MV-4-11 (cell line): Measurements from ENCODE around the gene TOMM7.
"Not testable (repeated sequence)": the region's sequence is repeated elsewhere in the genome, so short reads cannot be mapped to it uniquely, and the experiment has no call there.

Experiments
- DNase-seq: peaks from one replicate; lab custom pipeline; 2025; lab: John Stamatoyannopoulos, UW

TOMM7 gene

DNA sequence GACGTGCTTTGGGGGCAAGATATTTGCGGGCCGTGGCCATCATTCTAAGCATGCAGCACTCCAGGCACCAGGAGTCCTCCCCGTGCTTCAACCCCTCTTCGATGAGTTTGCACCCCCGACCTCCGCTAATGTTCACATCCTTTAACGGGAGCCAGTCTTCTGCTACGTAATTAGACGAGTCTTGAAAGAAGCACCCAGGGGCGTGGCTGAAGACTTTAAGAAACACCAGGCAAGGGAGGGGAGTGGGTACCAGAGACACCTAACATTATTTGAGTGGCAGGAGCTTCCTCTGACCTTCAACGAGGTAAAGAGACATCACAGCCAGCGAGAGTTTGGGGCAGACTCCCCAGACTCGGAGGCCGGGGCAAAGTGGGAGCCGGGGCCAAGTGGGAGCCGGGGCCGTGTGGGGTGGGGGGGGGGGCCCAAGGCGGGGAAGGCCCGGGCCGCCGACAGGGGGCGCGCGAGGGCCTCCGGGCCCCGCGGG, 31.1 kb upstream of the TOMM7 start:
- DNase-seq, result peak; percentile 54

DNA sequence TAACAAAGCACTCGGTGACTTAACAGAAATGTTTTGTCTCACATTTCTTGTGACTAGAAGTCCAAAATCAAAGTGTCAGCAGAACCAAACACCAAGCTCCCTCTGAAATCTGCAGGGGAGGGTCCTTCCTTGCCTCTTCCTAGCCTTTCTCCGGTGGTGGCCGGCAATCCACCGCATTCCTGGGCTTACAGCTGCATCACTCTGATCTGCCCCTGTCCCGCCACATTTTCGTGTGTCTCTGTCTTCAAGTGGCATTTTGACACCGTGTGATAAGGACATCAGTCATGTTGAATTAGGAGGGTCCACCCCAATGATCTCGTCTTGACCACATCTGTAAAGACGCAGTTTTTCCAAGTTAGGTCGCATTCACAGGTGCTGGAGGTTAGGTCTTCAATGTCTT, 30.5 kb upstream of the TOMM7 start:
- no peak for DNase-seq

DNA sequence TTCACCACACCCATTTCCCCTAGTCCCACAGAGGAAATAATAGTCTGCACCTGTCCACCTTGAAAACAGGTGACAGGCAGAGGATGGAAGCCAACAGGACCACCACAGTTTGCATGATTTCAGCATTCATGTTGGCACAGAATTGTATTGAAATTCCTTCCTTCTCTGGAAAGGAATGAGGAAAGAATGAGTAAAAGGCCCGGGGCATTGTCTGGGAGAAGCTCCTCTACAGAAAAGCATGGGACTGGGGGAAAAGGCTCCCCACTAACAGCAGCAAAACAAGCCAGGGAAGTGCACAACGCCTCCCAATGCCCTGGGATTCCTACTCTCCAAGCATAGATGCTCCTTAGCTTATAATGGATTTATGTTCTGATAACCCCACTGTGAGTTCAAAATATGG, 28.5 kb upstream of the TOMM7 start:
- DNase-seq, result no peak

DNA sequence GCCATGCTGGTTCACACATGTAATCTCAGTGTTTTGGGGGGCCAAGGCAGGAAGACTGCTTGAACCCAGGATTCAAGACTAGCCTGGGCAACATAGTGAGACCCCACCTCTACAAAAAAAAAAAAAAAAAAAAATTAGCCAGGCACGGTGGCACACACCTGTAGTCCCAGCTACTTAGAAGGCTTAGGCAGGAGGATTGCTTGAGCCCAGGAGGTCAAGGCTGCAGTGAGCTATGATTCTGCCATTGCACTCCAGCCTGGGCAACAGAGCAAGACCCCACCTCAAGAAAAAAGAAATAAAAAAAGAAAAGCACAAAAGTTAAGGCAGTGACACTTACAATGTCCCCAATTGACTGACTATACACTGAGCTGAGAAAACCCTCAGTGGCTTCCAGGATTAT, 27.7 kb upstream of the TOMM7 start:
- not testable (repeated sequence) for DNase-seq

DNA sequence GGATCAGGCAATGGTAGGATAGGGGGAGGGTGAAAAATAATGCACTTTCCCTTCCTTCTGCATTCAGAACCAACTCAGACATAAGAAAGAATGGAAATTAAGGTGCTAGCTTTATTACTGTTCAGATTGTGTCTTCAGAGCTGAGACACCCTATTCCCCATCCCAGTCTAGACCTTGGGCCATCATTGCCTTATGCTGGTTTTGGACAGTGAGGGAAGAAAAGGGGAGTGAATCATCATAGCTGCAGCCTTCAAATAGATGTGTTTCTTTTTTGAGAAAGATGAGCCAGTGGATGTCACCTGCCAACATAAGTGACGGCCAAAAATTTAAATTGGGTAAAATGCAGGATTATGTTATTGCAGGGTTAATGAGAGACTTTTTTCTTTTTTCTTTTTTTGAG, 27.0 kb upstream of the TOMM7 start:
- DNase-seq, result no peak

DNA sequence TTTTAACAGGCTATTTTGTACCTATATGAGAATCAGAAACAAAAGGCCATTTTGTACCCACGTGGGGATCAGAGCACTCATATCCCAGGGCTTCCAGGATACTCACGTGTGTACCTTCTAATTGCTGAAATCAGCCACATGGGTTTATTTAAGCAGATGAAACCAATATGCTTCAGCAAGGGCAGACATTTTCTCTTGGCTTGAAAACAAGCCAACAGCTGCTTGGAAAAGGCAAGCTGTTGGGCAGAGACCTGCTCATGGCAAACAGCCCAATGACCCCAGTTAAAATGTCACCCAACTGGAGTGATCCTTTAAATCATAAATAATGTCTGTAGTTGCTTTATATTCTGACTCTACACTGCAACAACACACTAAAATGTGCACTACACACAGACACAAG, 26.5 kb upstream of the TOMM7 start:
- DNase-seq, result no peak

DNA sequence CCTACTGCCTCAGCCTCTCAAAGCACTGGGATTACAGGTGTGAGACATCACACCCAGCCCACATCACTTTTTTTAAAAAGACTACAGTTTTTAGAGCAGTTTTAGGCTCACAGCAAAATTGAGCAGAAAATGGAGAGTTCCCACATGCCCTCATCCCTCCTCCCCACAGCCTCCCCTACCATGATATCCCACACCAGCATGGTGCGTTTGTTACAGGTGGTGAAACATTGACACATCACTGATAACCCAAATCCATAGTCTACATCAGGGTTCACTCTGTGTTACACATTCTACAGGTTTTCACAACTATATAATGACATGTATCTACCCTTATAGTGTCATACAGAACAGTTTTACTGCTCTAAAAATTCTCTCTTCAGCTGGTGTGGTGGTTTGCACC, 24.3 kb upstream of the TOMM7 start:
- DNase-seq, result no peak

DNA sequence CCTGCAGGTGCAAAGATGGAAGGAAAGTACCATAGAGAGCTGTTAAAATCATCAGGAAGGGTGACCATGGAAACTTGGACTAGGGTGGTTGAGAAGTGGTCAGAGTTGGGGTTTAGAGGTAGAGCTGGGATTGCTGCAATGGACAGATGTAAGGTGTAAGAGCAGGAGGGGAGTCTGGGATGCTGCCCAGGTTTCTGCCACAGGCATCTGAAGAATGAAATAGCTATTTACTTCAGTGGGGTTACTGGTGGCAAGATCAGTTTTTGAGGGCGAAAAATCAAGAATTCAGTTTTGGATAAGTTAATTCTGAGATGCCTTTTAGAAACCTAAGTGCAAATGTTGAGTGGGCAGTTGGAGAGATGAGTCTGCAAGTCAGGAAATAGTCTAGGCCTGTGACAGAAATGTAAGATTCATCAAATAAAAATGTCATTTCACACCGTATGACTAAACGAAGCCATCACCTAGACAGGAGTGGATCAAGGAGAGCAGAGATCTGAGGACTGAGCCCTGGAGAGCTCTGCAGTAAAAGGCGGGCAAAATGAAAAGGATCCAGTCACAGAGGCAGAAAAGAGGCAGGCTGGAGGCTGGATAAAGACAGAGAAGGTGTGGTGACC, 22.7 kb upstream of the TOMM7 start:
- DNase-seq, result no peak

DNA sequence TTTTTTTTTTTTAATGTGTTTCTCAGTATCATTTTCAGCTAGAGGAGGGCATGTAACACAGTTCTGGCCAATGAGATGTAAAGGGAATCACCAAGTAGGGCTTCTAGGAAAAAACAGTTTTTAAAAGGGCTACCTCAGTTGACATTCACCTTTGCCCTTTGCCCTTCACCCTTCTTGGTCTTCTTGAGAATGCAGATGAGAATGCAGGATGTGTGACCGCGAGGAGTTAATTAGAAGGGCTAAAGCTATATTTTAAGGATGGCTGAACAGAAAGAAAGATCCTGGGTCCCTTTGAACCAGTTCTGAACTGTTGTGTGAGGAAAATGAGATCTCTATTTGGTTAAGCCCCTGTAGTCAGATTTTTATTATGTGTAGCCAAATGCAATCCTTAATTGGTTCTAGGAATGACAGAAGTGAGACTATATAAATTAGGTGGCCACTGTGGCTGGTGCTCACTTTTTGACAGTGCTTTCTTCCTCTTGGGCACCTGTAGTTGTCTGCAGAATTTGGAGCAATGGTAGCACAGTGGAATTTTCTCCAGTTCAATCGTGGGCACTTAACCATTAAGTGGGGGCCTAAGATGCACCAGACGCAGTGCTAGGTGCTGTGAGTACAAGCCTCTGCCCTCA, 21.1 kb upstream of the TOMM7 start:
- DNase-seq, result no peak

DNA sequence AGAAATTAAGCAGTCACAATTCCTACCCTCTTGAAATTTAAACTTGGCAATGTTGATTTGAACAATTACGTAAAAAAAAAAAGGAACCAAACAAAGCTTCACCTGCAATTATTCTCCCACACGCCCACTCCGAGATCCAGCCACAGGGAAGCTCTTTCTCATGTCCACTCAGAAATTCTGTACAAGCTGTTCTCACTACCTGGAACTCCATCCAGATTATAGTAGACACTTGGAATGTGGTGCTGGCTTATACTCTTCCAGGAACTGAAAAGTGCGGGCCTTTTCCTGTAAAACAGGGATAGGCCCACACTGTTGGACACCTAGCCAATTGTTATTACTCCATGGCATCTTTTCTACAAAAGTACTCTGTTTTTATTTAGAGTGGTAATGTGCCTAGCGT, 20.3 kb upstream of the TOMM7 start:
- no peak for DNase-seq

DNA sequence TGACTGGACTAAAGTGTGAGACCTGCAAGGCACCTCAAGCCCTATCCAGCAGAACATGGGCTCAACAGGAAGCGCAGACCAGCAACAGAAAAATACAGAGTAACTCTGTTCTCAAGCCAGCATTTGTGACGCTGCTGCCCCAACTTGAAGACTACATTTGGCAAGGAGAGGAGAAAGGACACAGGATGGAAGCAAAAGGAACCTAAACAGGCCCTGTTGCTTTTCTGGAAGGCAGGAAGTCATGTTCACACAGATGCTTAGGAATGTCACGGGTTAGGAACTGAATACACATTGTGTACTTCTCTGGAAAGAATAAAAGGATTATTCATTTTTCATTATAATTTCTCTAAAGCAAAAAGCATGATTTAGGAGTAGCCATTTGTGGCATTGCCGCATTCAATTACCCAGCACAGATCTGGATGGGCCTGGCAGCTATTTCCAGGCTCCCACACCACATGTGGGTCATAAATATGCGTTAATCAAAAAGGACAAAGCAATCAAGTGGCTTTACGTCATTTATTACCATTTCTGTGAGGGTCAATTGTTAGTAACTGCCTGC, 19.8 kb upstream of the TOMM7 start:
- DNase-seq, result no peak

DNA sequence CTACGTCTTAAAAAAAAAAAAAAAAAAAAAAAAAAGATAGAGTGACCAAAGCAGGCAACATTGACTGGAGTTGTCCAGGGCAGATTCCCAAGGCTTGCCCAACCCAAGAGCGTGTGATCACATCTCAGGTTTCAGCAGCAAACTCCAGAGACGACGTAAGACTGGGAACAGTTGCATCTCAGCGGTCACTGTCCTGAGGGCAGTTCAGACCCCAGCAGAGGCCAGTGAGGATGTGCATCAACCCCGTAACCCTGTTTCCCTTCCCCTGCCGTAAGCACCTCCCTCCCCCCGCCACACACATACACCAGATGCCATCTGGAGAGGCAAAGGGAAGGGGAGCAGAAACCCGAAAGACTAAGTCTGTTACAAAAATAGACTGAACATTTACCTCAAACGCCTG, 19.3 kb upstream of the TOMM7 start:
- no peak for DNase-seq

DNA sequence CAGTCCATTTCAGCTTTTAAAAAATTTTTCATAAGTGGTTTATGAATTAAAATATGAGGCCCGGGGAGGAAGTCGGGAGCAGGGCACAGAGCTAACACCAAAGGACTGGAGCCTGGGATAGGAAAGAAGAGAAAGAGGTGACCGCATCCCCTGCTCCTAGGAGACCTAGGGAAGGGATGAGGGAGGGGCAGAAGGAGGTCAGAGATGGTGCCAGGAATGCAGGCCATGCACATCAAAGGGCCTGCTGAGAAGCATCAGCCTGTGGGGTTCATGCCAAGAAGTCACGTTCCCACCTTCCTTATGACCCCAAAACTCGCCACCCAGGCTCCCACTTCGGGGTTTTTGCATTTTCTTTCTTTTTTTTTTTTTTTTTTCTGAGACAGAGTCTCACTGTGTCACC, 14.7 kb upstream of the TOMM7 start:
- no peak for DNase-seq

DNA sequence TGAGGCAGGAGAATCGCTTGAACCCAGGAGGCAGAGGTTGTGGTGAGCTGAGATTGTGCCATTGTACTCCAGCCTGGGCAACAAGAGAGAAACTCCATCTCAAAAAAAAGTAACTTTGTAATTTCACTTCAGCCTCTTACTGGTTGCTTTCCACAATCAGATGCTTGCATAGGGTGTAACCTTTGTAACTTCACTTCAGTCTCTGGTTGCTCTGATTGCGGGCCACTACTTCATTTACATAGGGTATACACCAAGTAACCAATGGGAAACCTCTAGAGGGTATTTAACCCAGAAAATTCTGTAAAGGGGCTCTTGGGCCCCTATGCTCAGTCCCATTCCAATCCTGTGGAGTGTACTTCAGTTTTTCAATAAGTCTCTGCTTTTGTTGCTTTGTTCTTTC, 13.9 kb upstream of the TOMM7 start:
- not testable (repeated sequence) for DNase-seq

DNA sequence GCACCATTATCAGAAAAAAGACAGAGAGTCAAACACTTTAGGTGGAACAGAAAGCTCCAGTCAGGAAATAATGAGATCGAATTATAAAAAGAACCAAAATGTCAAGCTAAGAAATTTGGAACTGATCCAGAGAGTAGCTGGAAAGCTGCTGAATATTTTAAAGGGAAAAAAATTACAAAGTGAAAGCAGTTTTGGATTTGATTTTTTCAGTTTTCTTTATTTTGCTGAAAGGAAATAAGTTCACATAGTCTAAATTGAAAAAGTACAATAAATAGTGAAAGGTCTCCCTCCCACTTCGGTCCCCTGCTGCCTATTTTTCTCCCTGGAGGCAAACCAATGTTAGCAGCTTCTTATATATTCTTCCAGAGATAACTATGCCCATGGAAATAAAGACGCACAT, 11.3 kb upstream of the TOMM7 start:
- DNase-seq, result no peak

DNA sequence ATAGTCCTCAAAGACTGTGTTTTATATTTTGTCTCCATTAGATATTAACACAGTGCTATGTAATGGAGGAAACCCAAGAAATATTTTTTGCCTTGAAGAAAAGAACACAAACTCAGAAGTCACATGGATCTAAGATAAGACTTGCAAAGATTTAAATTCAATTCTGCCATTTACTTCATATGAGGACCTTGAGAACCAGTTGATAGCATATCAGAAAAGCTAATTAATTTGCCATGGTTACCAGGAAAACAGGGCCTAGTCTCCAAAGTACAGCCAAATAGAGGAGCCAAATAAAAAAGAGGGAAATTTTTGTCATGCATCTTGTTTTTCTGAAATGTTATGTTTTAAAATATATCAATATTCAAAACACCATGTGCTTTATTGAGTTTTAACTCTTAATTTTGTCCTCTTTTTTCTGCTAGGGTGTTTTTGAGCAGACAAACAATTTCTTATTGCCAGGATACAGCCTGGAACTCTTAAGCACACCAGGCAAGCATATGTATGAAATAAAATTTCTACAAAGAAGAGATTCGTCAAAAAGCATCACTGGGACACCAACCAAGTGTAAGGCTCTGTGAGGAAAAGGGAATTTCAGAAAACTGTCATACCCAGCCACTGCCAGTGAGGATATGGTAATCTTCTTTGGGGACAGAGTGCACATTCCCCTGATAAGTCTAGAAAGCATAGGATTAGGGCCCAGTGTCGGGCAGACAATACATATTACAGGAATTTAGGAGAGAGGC, 10.6 kb upstream of the TOMM7 start:
- DNase-seq, result no peak

DNA sequence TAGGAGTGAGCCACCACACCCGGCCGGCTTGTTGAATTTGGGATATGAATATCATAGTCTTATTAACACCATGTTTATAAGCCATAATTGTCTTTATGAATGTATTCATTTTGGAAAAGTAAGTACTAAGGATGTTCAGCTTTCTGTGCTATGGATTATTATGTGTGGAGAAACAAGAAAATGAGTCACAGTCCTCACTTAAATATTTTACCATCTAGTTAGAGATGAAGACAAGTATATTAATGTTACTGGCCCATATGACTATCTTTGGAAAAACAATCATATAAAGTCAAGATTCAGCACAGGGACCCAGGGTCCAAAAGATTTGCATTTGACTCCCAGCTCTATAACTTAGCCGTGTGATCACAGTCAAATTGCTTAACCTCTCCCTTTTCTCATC, 9.8 kb upstream of the TOMM7 start:
- no peak for DNase-seq

DNA sequence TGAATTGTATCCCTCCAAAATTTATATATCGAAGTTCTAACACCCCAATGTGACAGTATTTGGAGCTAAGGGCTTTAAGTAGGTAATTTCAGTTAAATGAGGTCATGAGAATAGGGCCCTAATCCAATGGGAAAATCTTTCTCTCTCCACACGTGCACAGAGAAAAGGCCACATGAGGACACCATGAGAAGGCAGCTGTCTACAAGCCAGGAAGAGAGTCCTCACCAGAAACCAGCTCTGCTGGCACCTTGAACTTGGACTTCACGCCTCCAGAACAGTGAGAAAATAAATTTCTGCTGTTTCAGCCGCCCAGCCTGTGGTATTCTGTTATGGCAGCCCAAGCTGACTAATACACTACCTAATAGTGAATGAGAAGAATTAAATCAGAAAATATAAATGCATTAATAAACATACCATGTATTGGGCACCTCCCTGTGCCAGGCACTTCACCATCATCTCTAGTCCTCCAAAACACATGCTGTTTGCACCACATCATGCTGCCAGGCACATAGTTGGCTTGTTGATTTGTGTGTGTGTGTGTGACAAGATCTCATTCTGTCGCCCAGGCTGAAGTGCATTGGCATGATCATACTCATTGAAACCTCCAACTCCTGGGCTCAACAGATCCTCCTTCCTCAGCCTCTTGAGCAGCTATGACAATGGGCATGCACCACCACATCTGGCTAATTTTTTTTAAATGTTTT, 9.1 kb upstream of the TOMM7 start:
- no peak for DNase-seq

DNA sequence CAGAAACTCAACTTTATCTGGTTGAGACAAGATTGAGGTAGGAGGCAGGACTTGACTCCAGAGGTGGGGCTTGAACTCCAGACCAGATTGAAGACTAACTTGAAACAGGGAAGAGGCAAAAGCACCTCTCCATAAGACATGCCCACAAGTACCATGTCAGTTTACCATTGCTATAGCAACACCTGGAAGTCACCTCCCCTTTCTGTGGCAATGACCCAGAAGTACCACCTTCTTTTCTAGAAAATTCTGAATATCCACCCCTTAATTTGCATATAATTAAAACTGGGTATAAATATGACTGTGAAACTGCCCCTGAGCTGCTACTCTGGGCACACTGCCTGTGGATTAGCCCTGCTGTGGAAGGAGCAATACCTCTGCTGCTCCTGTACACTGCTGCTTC, 4.9 kb upstream of the TOMM7 start:
- no peak for DNase-seq

DNA sequence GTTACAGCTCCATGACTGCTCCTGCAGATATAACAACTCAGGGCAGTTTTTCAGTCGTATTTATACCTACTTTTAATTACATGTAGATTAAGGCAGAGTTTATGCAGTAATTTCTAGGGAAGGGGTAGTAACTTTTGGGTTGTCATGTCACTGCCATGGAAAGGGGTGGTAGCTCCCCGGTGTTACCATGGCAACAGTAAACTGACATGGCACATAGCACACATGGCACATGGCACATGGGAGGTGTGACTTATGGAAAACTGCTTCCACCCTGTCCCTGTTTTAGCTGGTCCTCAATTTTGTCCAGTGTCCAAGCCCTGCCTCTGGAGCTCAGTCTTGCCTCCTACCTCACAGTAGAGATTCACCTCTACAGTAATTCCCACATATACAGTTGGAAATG, 3.9 kb upstream of the TOMM7 start:
- DNase-seq, result no peak

DNA sequence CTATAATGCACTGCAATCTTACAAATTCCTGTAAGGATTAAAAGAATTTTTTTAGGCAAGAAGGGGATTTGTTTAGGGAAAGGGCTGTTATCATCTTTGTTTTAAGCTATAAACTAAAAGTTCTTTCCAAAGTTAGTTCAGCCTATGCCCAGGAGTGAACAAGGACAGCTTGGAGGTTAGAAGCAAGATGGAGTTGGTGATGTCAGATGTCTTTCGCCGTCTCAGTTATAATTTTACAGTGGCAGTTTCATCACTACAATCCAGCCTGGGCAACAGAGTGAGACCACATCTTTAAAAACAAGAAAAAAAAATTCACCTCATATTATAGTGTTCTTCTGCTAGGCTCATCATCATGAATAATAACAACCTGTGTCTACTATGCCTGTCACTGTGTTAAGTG, 2.1 kb upstream of the TOMM7 start:
- DNase-seq, result no peak

DNA sequence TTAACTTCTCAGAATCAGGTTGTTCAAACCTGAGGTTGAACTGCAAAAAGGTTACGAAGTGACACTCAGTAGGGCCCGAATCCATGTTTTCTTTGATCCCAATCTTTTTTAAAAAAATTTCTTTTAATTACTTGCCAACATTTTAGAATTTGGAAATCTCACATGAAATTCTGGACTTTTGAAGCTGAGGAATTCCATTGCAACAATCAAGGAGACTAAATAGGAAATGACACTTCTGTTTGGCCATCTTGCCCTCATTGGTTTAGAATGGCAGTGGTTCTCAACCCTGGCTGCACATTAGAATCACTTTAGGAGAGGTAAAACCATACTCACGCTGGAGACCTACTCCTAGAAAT, 471 bp upstream of the TOMM7 start:
- DNase-seq, result no peak
